NCI-H524 (cell line): ENCODE data around the gene LTO1.

Experiments
- DNase-seq, 2 experiments: peaks; one replicate each; lab custom pipeline; 2025; lab: John Stamatoyannopoulos, UW

Gene LTO1

DNA sequence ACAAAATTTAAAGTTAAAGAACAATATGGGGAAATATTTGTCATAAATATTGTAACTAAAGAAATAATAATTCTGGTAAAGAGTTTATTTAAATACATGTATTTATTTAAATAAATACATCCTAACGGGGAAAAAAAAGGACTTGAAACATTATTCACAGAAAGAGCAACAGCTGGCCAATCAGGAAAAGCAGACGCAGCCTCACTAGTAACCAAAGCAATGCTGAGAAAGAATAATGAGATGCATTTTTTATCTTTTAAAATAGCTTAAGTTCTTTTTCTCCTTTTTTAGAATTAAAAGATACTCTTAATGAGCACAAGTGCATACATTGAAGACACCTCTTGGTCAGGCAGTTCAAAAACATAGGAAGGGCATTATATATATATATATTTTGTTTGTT is 2.6 kb upstream of the LTO1 start:
- no peak for DNase-seq

DNA sequence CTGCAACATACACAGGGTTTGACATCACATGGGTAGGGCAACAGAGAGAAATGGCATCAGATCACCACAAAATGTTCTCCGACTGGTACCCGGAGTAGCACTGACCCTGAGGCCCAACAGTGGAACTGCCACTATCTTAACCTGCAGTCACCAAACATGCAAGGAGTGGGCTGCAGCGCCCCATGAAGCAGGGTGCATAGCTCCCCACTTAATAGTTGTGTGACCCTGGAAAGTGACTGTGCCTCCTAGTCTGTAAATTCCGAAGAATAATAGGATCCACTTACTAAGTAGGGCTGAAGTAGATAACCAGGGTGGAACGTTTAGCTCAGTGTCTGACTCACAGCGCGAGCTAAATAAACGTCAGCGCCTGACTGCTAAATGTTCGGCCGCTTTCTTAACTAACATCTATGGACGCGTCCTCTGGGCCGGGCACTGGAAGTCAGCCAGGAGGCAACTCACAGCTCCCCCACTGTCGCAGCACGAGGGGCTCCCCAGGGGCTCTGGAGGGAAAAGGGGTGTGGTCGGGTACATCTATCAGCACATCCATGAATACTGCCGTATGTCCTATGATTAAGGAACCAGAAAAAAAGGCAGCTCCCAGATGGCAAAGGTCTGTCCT is 777 bp downstream of the LTO1 start:
- DNase-seq, result no peak

DNA sequence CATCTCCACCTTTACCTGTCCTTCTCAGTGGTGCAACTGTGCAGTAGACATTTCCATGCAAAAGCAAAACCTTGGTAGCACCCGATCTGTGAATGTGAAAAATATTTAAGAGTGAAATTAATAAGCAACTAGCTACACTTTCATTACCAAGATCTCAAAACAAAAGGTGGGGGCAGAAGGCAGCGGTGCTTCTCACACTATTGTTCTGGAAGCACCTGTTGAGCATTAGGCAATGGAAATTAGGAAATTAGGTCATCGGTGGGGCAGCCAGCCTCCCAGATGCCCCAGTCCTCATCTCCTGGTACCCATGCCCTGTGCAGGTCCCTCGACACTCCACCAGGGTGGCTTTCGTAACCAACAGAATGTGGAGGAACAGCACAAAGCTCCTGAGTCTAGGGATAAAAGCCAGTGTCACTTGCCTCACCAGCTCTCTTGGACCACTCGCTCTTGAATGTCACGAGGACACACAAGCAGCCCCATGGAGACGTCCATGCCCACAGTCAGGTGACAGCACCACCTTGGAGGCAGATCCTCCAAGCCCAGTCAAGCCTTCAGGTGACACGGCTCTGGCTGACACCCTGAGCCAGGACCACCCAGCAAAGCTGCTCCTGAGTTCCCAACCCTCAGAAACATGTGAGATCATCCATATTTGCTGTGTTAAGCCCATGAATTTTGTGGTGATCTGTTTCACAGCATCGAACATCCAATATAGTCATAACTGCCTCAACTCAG is 3.3 kb downstream of the LTO1 start:
- no peak for DNase-seq

DNA sequence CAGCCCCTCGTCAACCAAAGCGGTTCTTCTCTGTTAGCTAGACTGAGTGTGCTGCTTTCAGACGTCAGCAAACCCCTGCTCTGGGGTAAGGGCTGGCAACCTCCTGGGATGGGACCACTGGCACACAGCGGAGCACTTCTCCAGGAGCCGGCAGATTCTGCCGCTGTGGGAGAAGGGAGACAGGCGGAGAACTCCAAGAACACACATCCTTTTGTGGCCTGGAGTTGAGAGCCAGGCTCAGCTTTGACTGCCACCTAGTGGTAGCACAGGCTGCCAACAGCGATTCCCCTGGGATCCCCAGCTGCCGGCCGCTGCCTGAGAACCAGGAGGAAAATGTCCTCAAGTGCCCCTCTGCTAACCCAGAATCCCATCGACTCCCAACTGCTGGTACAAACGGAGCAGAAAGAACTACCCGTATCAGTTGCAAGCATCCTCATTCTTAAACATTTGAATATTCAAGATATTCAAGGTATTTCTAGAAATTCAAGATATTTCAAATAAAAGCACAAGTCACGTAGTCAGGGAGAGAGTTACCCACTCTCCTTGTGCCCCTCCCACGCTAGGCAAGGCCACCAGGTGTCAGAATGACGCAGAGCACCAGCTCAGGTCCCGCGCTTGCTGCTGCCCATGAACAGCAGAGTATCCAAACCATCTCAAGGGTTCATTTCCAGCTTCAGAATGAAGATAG is 4.9 kb downstream of the LTO1 start:
- peak; percentile 56 to 87 for DNase-seq

DNA sequence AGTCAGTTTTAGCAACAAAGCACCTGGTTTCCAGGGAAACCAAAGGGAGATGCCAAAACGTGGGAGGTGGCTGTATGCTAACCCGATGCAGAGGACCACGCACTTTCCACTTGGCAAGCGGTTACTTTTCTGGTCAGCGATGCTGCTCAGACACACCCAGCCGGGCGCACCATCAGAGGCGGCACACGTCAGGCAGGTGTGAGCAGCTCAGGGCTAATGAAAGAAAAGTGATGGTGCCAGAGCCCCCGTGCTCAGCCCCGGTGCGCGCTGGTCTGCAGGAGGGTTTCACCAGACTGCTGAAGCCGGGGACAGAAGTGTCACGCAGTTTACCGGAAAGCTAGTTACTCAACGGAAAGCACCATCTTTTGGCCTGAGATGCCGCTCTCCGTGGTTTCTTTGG is 5.7 kb downstream of the LTO1 start:
- DNase-seq, result no peak

DNA sequence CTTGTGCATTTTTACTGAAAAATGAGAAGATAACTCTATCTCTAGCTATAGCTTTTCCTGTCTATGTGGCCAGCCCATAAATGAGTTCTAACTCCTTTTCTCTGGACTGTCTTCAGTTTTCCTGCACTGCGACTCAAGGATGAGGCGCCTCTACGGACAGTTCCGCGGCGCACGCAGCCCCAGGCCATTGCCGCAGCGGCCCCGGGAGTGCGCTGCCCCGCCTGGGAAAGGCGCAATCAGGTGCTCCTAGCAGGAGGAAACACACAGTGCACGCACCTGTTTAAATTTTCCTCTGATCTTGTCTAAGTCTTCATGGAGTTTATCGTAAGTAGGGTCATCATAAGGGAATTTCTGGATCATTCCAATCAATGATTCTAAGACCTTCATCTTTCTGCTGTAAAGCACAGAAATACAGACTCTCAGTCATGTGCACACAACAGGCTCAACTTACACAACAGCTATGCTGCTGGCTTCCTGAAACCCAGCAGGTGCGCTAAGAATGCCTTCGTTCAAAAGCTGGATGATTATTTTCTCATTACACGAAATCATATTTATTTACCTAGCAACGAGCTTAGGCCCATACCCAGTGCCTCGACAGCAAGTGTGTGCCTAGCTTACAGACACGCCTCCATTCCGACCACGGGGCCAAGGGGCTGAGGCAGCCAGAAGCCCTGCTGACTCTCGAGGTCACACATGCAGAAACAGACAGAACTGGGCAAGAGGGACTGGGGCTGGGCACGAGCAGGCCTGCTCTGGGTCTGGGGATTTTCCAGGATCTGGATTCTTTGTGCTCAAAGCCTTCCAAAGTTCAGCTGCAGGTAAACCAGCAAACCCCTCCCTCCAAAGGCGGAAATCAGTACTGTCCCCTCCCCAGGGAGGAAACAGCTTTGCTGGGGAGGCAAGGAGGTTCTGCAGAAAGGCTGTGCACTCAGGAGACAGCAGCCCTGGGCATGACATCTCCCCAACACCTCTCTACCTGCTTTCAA is 7.2 kb downstream of the LTO1 start:
- no peak for DNase-seq

DNA sequence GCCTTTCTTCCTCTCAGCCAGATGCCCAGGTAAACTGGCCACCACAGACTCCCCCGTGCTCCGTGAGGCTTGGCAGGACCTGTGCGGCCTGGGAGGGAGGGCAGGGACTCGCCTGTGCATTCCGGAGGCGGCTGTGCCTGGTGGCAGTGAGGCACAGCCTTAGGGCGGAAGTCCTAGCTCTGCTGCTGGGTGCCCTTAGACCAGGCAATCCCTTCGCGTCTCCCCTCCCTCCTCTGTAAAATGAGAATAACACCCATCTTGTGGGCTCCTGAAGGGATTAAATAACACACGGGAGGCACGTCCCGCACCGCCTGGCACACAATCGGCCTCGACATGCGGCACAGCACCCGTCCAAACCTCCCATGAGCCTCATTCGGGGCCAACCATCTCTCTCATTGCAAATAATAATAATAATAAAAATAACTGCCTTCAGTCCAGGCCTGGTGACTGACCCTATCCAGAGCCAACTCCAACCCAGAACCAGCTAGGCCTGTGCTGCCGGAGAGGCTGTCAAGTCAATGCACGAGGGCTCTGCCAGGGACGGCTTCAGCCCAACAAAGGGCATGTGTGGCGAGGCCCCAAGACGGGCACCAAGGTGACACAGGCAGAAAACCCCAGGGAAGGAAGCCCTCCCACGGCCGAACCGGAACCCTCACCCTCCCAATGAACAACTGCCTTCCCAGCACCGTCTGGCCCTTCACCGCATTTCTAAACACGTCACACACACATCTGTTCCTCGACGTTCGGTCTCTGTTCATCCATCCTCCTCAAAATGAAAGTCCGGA is 8.2 kb downstream of the LTO1 start:
- no peak for DNase-seq

DNA sequence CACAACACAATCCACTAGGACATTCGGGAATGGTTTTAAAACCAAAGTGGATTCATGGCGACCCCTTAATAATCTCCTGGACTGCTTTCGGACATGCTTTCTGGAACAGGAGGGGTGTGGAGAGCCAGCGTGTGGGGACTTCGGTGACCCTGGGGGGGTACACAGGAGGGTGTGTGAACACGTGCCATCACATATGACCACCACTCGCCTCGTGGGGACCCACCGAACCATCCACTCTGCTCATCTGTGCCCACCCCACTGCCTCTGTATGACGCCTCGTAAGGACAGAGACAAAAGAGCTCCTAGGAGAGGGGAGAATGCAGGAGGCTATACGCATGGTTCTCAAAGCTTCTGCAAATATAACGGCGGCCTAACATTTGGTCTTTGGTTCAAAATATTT is 8.9 kb downstream of the LTO1 start:
- no peak for DNase-seq

DNA sequence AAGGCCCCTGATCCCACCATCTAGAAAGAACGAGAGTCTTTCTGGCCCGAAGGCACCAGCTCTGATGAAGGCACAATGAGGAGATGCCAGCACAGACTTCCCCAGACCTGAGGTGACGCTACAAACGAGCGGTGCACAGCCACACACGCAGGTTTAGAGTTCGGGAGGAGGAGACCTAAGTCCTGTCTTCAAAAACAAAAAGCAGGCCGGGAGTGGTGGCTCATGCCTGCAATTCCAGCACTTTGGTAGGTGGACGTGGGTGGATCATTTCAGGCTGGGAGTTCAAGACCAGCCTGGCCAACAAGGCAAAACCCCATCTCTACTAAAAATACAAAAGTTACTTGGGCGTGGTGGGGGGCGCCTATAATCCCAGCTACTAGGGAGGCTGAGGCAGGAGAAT is 9.5 kb downstream of the LTO1 start:
- no peak for DNase-seq

DNA sequence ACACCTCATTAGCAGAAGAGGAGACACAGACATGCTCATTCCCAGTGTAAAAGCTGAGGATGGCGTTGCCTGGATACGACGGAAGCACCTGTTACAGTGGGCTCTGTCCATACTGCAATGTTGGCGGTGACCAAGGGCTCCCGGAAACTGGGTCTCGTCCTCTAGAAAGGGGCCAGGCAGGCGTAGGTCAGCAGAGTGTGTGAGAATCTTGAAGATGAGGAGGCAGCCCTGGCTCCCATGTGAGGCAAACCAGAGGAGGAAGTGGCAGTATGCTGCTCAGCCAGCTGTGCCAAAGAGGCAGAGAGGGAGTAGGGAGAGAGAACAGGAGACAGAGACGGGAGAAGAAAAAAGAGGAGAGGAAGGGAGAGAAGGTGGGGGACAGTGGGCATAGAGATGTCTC is 10.3 kb downstream of the LTO1 start:
- no peak for DNase-seq

DNA sequence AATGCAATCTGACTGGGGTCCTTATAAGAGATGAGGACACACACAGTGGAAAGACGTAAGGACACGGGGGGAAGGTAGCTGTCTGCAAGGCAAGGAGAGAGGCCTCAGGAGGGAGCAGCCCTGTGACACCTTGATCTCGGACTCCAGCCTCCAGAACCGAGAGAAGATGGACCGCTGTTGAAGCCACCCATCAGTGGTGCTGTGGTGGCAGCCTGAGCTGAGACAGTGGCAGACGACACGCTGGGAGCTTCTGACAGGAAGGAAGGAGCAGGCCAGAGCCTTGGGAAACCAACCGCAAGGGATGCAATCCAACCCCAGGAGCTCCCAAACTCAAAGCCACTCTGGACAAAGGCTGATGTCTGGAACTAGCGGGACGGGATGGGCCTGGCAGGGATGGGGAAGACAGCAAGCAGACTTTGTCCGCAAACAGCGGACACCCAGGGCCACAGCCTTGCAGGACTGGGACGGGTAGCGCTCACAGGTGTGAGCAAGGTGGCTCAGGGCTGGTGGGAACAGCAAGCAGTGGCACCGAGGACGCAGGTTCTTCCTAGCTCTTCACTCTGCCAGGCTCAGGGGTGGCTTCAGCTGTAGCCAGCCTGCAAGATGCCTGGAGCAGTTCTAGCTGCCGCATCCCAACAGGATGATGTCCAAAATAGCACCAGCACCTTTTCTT is 10.9 kb downstream of the LTO1 start:
- DNase-seq, result no peak

DNA sequence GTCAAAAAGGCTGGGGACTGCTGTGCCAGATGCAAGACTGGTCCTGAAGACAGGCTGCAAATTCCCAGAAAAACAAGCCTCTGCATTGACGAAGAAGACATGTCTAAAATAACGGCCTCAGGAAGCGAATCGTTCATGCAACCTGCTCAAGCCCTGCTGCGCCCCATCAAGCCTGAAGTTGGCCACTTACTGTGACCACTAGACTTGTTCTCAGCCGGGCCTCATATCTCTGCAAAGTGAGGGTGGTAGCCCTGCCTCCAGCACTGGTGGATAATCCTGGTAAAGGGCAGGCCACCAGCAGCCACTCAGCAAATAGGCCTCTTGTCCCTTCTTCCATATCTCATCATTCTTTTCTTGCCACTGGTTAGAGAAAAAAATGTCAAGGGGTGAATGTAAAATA is 11.8 kb downstream of the LTO1 start:
- no peak for DNase-seq

DNA sequence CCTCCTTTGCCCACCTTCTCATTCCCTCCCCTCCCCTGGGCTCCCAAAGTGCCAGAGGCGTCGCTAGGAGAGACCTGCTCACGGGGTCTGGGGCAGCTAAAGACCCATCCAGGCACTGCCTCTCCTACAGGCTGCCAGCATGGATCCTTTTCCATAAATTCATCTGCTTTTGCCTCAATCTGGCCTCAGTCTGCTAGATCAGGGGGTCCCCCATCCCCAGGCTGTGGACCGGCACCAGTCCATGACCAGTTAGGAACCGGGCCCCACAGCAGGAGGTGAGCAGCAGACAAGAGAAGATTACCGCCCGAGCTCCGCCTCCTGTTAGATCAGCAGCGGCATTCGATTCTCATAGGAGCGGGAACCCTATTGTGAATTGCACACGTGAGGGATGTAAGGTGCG is 12.3 kb downstream of the LTO1 start:
- DNase-seq, result no peak

DNA sequence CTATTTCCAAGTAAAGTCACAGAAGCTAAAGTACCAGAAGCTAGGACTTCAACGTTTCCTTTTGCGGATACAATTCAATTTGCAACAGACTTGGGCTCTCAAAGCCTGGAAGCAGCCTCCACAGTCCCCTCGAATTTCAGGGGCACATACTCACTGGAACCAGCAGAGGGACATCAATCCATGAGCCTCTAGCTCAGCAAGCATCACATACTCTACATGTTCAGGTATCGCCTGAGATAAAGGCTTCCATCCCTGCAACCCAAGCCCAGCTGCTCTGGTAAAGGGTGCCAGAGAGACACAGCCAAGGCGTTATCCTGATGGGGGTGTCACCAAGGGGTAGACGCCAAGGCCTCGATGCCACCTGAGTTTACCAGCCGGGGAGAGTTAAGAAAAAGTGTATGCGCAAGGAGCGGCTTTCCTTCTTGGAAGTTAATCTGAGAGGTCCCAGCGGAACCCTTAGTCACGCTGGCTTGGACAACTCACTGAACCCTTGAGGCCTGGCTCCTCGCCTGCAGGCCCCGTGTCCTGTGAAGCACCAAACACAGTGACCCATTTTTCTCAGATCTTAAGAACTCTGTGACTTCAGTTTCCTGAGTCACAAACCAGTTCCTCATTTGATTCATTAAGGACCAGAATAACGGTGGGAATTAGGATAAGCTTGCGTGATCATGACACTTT is 13.0 kb downstream of the LTO1 start:
- DNase-seq, result no peak

DNA sequence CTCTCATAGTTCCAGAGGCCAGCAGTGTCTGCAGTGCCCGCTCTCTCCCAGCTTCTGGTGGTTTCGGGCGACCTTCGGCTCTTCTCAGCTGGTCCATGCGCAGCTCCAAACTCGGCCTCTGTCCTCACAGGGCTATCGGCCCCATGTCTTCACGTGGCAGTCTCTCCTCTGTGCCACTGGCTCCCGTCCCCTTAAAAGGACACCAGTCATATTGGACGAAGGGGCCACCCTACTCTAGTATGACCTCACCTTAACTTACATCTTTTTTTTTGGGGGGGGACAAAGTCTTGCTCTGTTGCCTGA is 13.8 kb downstream of the LTO1 start:
- no peak for DNase-seq

DNA sequence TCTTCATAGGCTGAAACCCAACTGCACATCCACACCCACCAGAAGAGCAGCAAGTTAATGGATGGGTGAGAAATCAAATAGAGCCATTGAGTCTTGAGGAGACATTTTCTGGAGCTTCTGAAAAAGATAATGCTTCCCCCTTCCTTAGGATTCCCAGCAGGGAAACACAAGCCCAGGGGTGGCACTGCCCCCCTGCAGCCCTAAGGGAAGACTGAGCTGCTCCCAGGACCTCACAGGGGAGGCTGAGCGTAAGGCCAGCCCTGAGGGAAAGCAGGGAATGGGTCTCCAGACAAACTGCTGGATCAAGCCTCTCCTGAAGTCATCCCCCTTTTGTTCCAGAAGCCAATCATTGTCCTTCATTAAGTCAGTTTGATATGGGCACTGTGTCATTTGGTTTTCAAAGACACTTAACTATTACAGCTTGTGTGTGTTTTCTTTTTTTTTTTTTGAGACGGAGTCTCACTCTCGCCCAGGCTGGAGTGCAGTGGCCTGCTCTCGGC is 15.1 kb downstream of the LTO1 start:
- DNase-seq, result no peak

DNA sequence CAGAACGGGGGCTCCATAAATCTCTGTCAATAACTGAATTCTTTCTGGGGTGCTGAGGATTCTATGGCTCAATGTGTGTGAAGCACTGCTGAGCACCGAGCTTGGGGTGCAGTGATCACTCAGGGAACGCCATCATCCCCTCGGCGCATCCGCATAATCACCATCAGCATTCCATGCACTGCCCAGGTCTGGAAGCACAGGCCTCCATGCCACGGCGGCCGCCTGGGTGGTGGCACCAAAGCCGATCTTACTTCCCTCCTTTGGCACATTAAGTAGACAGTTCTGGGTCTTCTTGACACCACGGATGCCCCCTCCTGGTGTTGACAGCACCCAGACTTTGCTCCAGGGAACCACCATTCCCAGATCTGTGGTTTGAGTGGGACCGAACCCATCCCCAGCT is 15.6 kb downstream of the LTO1 start:
- DNase-seq, result no peak

DNA sequence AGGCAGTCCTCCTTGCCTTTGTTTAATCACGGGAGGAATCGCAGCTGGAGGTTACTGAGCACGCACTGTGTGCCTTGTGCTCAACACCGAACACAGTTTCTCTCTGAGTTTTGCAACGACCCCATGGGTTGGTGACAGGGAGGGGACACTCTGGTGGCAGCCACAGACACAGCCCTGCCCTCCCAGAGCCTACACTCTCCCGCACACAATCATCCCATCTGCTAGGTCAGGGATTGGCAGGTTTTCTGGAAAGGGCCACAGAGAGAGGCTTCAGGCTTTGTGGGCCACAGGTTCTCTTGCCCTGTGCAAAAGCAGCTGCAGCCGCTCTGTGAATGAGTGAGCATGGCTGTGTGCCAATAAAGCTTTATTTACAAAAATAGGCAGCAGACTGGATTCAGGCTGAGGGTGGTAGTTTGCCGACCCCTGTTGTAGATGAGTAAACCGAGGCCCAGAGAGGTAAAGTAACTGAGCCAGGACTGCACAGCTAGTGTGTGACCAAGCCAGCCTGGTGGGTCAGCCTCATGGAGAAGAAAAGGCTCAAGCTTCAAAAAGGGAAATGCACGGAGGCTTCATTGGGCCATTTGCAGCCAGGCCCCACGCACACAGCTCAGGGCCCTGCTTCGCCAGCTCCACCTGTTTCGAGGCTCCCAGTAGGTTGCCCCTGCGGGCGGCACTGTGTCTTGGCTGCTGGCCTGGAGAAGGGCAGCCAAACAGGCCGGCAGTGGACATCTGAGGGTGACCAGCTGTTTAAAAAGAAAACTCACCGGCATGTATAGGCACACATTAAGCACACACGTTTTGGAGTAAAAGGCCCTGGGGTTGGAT is 16.3 kb downstream of the LTO1 start:
- no peak for DNase-seq

DNA sequence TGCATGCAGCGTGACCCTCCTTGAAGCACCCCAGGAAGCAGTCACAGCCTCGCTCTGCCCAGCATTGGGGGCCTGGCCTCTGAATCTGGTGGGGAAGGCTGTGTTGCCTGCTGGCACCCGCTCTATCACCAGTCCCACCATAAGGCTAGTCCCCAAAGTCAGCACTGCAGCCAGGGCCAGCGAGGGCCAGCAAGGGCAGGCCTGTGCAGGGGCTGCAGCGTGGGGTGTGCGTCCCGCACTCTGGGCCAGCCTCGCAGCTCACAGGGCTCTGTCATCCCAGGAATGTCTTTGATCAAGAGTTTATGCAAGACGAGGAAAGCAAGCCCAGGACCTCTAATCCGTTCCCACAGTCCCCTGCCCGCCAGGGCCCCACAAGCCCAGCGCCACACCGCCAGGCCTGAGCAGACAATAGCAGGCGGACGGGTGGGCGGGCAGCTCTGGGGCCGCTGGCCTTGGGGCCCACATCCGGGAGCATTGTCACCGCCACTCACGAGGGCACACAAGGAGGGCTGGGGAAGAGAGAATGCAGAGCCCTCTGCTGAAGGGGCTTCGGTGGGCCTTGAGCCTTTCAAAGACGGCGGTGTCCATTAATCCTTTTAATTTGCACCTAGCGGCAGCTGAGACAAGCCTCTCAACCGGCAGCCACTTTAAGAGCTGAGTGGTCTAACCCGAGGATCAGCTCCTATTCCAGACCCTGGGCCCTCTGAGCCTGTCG is 17.1 kb downstream of the LTO1 start:
- DNase-seq, result peak; percentile 25 to 74
